RWPE1 (cell line): ENCODE results near the gene ARHGAP45.

Experiments used
- CTCF ChIA-PET: fragments of 350-600 bp; sonication (Branson Sonifier 250); formaldehyde crosslinking; extraction: SDS; loops from one replicate; lab custom pipeline; 2021; lab: Yijun Ruan, JAX
- POLR2A ChIA-PET: fragments of 400-600 bp; formaldehyde crosslinking; extraction: SDS; loops from one replicate; lab custom pipeline; 2020; ENCODE audit warnings: antibody characterized with exemption; ENCODE audit not compliant: low non-redundant PET; lab: Yijun Ruan, JAX
- DNase-seq: peaks from one replicate; pipeline ENCODE4 v3.0.0; 2012; ENCODE audit warnings: low spot score
- H3K27ac ChIP-seq: fragments of 450-650 bp; 2 replicates; pipeline ENCODE4 v1.5.1; 2017
- CTCF ChIP-seq: fragments of 450-650 bp; conservative IDR thresholded peaks from 2 replicates; pipeline ENCODE4 v1.5.1; 2017; ENCODE audit warnings: low read depth, mild to moderate bottlenecking

Gene ARHGAP45, protein sequence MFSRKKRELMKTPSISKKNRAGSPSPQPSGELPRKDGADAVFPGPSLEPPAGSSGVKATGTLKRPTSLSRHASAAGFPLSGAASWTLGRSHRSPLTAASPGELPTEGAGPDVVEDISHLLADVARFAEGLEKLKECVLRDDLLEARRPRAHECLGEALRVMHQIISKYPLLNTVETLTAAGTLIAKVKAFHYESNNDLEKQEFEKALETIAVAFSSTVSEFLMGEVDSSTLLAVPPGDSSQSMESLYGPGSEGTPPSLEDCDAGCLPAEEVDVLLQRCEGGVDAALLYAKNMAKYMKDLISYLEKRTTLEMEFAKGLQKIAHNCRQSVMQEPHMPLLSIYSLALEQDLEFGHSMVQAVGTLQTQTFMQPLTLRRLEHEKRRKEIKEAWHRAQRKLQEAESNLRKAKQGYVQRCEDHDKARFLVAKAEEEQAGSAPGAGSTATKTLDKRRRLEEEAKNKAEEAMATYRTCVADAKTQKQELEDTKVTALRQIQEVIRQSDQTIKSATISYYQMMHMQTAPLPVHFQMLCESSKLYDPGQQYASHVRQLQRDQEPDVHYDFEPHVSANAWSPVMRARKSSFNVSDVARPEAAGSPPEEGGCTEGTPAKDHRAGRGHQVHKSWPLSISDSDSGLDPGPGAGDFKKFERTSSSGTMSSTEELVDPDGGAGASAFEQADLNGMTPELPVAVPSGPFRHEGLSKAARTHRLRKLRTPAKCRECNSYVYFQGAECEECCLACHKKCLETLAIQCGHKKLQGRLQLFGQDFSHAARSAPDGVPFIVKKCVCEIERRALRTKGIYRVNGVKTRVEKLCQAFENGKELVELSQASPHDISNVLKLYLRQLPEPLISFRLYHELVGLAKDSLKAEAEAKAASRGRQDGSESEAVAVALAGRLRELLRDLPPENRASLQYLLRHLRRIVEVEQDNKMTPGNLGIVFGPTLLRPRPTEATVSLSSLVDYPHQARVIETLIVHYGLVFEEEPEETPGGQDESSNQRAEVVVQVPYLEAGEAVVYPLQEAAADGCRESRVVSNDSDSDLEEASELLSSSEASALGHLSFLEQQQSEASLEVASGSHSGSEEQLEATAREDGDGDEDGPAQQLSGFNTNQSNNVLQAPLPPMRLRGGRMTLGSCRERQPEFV

DNA sequence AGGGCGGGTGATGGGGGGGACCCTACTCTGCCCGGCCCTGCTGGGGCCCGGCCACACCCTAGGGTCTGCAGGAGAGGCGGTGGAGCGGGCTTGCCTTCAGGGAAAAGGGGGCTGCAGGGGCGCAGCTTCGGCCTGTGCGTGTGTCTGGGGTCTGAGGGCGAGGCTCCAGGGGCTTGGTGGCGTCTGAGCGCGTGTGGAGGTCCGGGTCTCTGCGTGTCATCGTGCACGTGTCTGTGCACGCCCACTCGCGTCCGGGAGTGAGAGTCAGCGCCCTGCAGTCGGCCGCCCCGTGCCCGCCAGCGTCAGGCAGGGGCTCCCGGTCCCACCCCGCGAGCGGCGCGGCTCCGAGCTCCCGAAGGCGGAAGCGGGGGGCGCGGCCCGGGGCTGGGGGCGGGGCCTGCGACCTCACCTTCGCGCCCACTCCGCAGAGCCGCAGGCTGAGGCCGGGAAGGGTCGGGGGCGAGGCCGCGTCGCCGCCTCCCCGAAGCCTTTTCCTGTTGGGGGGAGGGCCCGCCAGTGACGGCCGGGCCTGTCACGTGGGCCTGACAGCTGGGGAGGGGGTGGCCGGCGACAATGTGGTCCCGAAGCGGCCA is at the start of gene ARHGAP45:
ARHGAP45 (plus strand) TSS at position 420 of the 593 bp plus-strand sequence. CDS start 239 bp downstream, outside the sequence.
- H3K27ac ChIP-seq: peak within 1 kb of the TSS; percentile 83
- no peak for DNase-seq
- CTCF ChIA-PET: interaction anchor here (1.0 kb wide), 1 partner anchor 66 kb away, joined by 3 read pairs; no protein-coding TSS in a partner anchor
- TF ChIP-seq CTCF: no peak
- POLR2A ChIA-PET: interaction anchor here (0.6 kb wide), 1 partner anchor 30 kb away, joined by 3 read pairs; no protein-coding TSS in a partner anchor

DNA sequence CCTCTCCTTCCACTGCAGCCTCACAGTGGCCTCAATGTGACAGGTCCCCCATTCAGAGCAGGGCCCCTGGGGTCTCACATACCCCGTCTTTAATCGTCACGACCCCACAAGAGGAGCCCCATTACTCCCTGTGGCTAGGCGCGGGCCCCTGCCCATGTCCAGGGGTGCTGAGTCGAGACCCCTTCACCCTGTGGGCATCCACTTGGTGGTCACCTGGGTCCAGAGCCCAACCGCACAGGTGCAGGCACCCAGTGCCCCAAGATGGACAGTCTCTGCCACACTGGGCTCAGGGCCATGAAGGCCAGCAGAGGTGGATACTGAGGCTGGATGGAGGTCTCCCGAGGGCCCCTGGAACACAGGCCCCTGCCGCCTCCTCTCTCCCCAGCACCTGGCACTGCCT is 49.1 kb upstream of the ARHGAP45 start:
- ChIA-PET CTCF (no interaction called here), POLR2A (no interaction called here)
- DNase-seq: no peak
- no peak for TF ChIP-seq CTCF
- peak overlapping the region; percentile 93 for H3K27ac ChIP-seq

DNA sequence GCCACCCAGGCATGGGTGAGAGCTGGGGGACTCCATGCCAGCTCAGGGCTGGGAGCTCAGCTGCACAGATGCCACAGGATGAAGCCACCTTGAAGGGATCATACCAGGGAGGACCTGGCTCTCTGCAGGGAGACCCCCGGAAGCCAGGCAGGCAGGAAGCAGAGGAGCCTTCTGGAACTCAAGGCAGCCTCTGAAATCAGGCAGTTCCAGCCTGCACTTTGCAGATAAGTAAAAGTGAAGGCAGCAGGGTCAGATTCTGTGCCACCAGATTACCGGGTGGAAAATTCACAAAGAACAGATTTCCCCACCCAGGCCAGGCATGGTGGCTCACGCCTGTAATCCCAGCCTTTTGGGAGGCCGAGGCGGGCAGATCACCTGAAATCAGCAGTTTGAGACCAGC is 48.6 kb upstream of the ARHGAP45 start:
- no peak for DNase-seq
- POLR2A ChIA-PET: no interaction called here
- CTCF ChIA-PET: no interaction called here
- peak overlapping the region; percentile 93 for H3K27ac ChIP-seq
- no peak for TF ChIP-seq CTCF

GRCh38 chr19:1018932-1019615 is 47.9 kb upstream of the ARHGAP45 start:
- H3K27ac ChIP-seq: peak overlapping the region; percentile 93
- no peak for DNase-seq
- TF ChIP-seq CTCF: no peak
- ChIA-PET CTCF (interaction anchor here (0.6 to 0.8 kb wide), 2 partner anchors 226 to 1020 kb away, joined by 3 read pairs; no protein-coding TSS in a partner anchor), POLR2A (interaction anchor here (0.5 kb wide), 1 partner anchor 128 kb away, joined by 6 read pairs; no protein-coding TSS in a partner anchor)

GRCh38 chr19:1019616-1019961 is 47.4 kb upstream of the ARHGAP45 start:
- ChIA-PET POLR2A (interaction anchor here (0.5 kb wide), 1 partner anchor 127 kb away, joined by 6 read pairs; no protein-coding TSS in a partner anchor), CTCF (interaction anchor here (0.6 to 0.8 kb wide), 3 partner anchors 61 to 1020 kb away, joined by 3 to 4 read pairs (median 3); no protein-coding TSS in a partner anchor)
- TF ChIP-seq CTCF: no peak
- H3K27ac ChIP-seq: peak overlapping the region; percentile 93
- no peak for DNase-seq
